Loucy (cell line): ENCODE data around the gene ENPP3.

Source experiments
- H2AFZ ChIP-seq: fragments of 200-600 bp; sonication (generic); 2 replicates; pipeline ENCODE4 v1.6.0; 2016; ENCODE audit warnings: antibody characterized with exemption, mild to moderate bottlenecking, low read length, moderate library complexity
- H3F3A ChIP-seq: fragments of 200-600 bp; 2 replicates; pipeline ENCODE4 v1.6.0; 2016; ENCODE audit warnings: antibody characterized with exemption, low read depth, mild to moderate bottlenecking
- H3K27me3 ChIP-seq: fragments of 200-600 bp; sonication (generic); 2 replicates; pipeline ENCODE4 v1.6.1; 2014; ENCODE audit warnings: low read length, mild to moderate bottlenecking; ENCODE audit not compliant: insufficient read depth, poor library complexity, severe bottlenecking
- H3K36me3 ChIP-seq: fragments of 200-600 bp; sonication (generic); 2 replicates; pipeline ENCODE4 v1.6.1; 2016; ENCODE audit warnings: low read length; ENCODE audit not compliant: insufficient read depth
- H3K4me1 ChIP-seq: fragments of 200-600 bp; sonication (generic); 2 replicates; pipeline ENCODE4 v1.5.1; 2014; ENCODE audit warnings: low read length, mild to moderate bottlenecking; ENCODE audit not compliant: insufficient read depth, poor library complexity, severe bottlenecking
- H3K4me2 ChIP-seq: fragments of 200-600 bp; sonication (generic); 2 replicates; pipeline ENCODE4 v1.6.0; 2014; ENCODE audit warnings: antibody characterized with exemption, low read length, low read depth, mild to moderate bottlenecking; ENCODE audit not compliant: poor library complexity, severe bottlenecking
- H3K4me3 ChIP-seq: fragments of 200-600 bp; sonication (generic); 2 replicates; pipeline ENCODE4 v1.5.1; 2014; ENCODE audit warnings: low read length, mild to moderate bottlenecking, mixed read lengths; ENCODE audit not compliant: poor library complexity, severe bottlenecking
- H3K79me2 ChIP-seq: fragments of 200-600 bp; sonication (generic); 2 replicates; pipeline ENCODE4 v1.6.1; 2014; ENCODE audit warnings: low read length; ENCODE audit not compliant: insufficient read depth
- H3K9ac ChIP-seq: fragments of 200-600 bp; sonication (generic); 2 replicates; pipeline ENCODE4 v1.6.0; 2014; ENCODE audit warnings: mild to moderate bottlenecking, low read depth, low read length, moderate library complexity; ENCODE audit not compliant: poor library complexity, severe bottlenecking
- H3K9me2 ChIP-seq: fragments of 200-600 bp; sonication (generic); replicated peaks from 2 replicates; pipeline ENCODE4 v1.6.1; 2016; ENCODE audit warnings: low read depth, low read length, mixed read lengths
- H3K9me3 ChIP-seq: fragments of 200-600 bp; sonication (generic); 2 replicates; pipeline ENCODE4 v1.6.1; 2014; ENCODE audit warnings: mild to moderate bottlenecking, antibody characterized with exemption, low read length, low read depth; ENCODE audit not compliant: insufficient read depth
- H4K20me1 ChIP-seq: fragments of 200-600 bp; sonication (generic); 2 replicates; pipeline ENCODE4 v1.6.0; 2014; ENCODE audit warnings: antibody characterized with exemption, low read length, mild to moderate bottlenecking; ENCODE audit not compliant: insufficient read depth, poor library complexity, severe bottlenecking
- EZH2phosphoT487 ChIP-seq: fragments of 200-600 bp; IDR thresholded peaks from 2 replicates; pipeline ENCODE4 v1.6.1; 2018; ENCODE audit warnings: antibody characterized with exemption, mild to moderate bottlenecking, moderate library complexity, borderline replicate concordance
- TF ChIP-seq, protein P1 (sequence below): fragments of 200-600 bp; sonication (generic); conservative IDR thresholded peaks from 2 replicates; pipeline ENCODE4 v1.5.1; 2014; ENCODE audit warnings: mild to moderate bottlenecking, antibody characterized with exemption, low read length

The ENPP3 gene

GRCh38 chr6:131754715-131755567, 117.8 kb downstream of the ENPP3 start:
- Histone ChIP-seq H3K4me2 (no peak overlapping the region), H3K27me3 (peaks cover 8% of the 10 kb centered on the region), H3K79me2 (no peaks in the 10 kb centered on the region), H3K9me2 (no peaks in the 10 kb centered on the region), H3K9me3 (no peaks in the 10 kb centered on the region), H3K9ac (no peak overlapping the region), H3F3A (no peaks in the 10 kb centered on the region), H3K4me3 (no peak overlapping the region), H3K4me1 (no peaks in the 10 kb centered on the region), H4K20me1 (no peaks in the 10 kb centered on the region), H3K36me3 (no peaks in the 10 kb centered on the region), H2AFZ (no peak overlapping the region)
- TF ChIP-seq, protein P1, sequence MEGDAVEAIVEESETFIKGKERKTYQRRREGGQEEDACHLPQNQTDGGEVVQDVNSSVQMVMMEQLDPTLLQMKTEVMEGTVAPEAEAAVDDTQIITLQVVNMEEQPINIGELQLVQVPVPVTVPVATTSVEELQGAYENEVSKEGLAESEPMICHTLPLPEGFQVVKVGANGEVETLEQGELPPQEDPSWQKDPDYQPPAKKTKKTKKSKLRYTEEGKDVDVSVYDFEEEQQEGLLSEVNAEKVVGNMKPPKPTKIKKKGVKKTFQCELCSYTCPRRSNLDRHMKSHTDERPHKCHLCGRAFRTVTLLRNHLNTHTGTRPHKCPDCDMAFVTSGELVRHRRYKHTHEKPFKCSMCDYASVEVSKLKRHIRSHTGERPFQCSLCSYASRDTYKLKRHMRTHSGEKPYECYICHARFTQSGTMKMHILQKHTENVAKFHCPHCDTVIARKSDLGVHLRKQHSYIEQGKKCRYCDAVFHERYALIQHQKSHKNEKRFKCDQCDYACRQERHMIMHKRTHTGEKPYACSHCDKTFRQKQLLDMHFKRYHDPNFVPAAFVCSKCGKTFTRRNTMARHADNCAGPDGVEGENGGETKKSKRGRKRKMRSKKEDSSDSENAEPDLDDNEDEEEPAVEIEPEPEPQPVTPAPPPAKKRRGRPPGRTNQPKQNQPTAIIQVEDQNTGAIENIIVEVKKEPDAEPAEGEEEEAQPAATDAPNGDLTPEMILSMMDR, result no peak
- no peak for TF ChIP-seq EZH2phosphoT487

- Histone ChIP-seq H3K9me2 (no peaks in the 10 kb centered on the region), H3K79me2 (no peaks in the 10 kb centered on the region), H3K9me3 (no peaks in the 10 kb centered on the region), H2AFZ (no peak overlapping the region), H3F3A (no peaks in the 10 kb centered on the region), H3K4me2 (no peak overlapping the region), H3K27me3 (peaks cover 8% of the 10 kb centered on the region), H3K4me1 (no peaks in the 10 kb centered on the region), H3K36me3 (no peaks in the 10 kb centered on the region), H3K4me3 (no peak overlapping the region), H4K20me1 (no peaks in the 10 kb centered on the region), H3K9ac (no peak overlapping the region)
- TF ChIP-seq, protein P1, result no peak
- no peak for TF ChIP-seq EZH2phosphoT487
Measured at GRCh38 chr6:131755597-131755996, 118.5 kb downstream of the ENPP3 start.

- H3K9me3 ChIP-seq, result no peaks in the 10 kb centered on the region
- no peaks in the 10 kb centered on the region for H3K9me2 ChIP-seq
- no peak overlapping the region for H2AFZ ChIP-seq
- peaks cover 8% of the 10 kb centered on the region for H3K27me3 ChIP-seq
- H3K79me2 ChIP-seq, result no peaks in the 10 kb centered on the region
- no peaks in the 10 kb centered on the region for H3F3A ChIP-seq
- H3K4me1 ChIP-seq, result no peaks in the 10 kb centered on the region
- TF ChIP-seq, protein P1, result no peak
- no peak for TF ChIP-seq EZH2phosphoT487
- no peak overlapping the region for H3K4me3 ChIP-seq
- no peaks in the 10 kb centered on the region for H4K20me1 ChIP-seq
- H3K9ac ChIP-seq, result no peak overlapping the region
- no peak overlapping the region for H3K4me2 ChIP-seq
- H3K36me3 ChIP-seq, result no peaks in the 10 kb centered on the region
Measured at GRCh38 chr6:131756039-131756438, 118.9 kb downstream of the ENPP3 start.
